NCI-H69 (cell line): ENCODE measurements around the gene BACH1.
"Not testable (repeated sequence)": the region's sequence is repeated elsewhere in the genome, so short reads cannot be mapped to it uniquely, and the experiment has no call there.

ENCODE experiments used
- DNase-seq: peaks from one replicate; lab custom pipeline; 2025; lab: John Stamatoyannopoulos, UW

BACH1 gene

GRCh38 chr21:29346771-29347170, 48.0 kb downstream of the BACH1 start:
- DNase-seq: no peak

DNA sequence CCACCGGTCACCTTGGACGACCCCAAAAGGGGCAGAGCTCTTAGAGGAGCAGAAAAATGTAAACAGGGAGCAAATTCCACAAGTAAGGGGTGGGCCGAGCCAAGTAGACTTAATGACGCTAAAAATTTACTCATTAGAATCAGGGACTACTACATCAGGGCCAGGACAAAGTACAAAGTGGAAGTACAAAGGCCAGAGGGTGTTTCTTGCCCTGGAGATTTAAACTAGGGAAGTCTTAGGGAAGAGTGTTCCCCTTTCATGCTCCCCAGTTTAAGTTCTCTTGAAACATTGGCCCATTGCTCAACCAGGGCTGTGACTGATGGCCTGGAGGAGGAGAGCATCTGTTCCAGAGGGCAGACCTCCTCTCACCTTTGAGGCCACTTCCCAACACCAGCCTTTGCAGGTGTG, 48.6 kb downstream of the BACH1 start:
- DNase-seq: no peak

DNA sequence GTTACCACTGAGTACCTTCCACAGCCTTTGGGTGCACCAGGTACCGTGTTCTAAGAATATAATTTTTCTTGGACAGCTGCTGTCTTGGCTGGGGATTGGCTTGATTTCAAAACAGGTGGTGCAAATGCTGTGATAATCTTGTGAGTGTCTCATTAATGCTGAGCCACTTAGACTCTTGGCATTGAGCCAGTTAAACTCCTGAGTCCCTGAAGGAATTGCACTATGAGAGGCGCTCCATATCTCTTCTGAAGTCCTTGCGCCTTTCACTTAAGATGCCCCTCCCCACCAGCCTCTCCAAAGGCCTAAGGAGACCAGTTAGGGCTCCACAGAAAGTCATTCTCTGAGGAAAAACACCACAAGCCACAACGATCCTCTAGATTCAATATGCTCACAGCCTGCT, 51.0 kb downstream of the BACH1 start:
- peak; percentile 81 for DNase-seq

- DNase-seq: no peak
Observed at GRCh38 chr21:29350246-29350779, 51.6 kb downstream of the BACH1 start.

GRCh38 chr21:29351691-29352090, 53.0 kb downstream of the BACH1 start:
- DNase-seq: no peak

DNA sequence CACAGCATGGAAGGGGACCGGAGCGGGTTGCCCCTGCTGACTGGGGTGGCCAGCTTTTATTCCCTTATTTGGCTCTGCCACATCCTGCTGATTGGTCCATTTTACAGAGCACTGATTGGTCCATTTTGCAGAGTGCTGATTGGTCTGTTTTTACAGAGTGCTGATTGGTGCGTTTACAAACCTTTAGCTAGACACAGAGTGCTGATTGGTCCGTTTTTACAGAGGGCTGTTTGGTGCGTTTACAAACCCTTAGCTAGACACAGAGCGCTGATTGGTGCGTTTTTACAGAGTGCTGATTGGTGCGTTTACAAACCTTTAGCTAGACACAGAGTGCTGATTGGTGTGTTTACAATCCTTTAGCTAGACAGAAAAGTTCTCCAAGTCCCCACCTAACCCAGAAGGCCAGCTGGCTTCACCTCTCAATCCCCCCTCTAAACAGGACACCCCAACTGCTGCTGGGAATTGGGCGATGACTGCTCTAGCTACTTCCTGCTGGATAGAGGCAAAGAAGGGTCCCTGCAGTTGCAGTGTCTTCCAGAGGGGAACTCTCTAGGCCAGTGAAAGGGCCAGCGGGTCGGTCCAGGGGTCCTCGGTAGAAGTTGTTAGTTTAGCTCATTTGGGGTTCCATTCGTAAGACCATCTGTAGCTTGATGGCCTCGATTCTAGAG, 56.5 kb downstream of the BACH1 start:
- not testable (repeated sequence) for DNase-seq

DNA sequence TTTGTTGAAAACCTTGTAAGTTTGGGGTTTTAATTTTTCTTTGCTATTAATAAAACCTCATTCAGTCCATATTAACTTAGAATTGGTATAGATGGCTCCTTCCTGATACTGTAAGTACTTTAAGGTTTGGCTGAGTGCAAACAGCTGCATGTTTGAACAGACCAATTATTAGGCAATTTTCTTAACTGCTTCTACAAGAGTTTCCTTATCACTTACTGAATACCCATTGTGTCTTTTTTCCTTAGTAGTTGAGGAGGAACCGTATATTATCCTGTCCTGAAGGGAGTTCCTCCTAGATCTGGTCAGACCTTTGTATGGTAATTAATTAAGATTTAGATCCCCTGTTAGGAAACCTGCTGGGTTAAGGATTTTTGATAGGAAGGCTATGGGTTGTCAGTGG, 57.6 kb downstream of the BACH1 start:
- DNase-seq: peak; percentile 50

GRCh38 chr21:29356810-29357209, 58.1 kb downstream of the BACH1 start:
- DNase-seq: peak; percentile 46

DNA sequence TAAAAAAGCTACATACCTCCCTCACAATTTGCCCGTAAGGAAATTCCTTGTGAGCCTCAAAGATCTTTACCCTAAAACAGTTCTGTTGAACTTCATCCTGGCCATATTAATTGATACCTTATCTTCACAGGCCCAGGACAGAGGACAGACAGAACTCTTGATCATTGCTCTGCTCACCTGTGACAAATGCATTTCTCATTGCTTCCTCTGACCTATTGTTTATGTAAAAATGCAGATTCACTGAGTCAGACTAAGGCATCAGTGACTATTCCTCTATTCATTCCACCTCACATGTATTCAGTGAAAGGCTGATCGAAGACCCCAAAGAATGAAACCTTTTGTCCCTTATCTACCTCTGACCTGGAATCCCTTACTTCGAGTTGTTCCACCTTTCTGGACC, 61.0 kb downstream of the BACH1 start:
- no peak for DNase-seq

DNA sequence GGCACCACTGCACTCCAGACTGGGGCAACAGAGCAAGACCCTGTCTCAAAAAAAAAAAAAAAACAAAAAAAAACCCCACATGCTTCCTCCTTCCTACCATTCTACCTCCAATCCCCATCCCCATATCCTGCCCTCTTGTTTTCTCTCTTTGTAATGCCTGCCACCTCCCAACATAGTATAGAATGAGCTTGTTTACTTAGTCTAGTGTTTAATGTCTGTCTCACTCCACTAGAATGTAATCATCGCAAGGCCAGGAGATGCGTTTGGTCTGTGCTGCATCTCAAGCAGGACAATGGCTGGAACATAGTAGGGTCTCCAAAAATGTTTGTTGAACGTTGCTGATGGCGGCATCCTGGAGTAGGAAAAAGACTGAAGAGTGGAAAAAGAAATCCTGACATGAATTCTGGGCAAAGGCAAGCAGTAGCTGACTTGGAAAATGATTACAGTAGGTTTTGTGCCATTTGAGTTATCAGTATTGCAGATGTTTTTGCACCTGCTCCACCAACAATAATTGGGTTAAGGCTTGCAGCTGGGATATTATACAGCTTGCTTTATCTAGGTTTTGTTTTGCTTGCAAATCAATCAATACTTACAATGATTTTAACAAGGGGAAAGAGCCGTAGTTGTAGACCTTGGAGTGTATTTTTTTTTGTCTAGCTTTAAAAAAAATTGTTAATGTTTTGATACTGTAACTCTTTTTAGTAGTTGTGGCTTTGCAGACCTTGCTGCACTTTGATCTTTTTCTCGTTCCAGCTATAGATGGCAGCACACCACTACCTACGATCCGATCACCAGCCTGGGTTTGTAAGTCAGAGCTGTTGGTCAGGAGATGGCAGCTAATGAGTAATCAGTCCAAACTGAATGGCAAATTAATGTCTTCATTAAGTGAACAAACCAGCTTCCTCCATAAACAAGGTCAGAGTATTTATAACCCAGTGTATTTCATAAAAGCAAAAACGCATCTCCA, 62.4 kb downstream of the BACH1 start:
- peak; percentile 29 for DNase-seq

DNA sequence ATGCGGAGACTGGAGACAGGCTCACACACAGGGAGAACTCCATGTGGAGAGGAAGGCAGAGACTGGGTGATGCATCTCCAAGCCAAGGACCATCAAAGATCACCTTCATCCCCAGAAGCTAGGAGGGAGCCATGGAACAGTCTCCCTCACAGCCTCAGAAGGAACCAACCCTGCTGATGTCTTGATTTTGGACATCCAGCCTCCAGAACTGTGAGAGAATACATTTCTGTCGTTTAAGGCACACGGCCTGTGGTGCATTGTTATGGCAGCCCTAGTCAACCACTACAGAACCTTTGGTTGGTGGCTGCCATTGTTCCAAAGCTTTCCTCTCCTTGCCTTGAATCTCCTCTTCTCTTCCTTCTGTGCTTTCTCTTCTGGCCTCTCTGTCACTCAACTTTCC, 64.0 kb downstream of the BACH1 start:
- no peak for DNase-seq

DNA sequence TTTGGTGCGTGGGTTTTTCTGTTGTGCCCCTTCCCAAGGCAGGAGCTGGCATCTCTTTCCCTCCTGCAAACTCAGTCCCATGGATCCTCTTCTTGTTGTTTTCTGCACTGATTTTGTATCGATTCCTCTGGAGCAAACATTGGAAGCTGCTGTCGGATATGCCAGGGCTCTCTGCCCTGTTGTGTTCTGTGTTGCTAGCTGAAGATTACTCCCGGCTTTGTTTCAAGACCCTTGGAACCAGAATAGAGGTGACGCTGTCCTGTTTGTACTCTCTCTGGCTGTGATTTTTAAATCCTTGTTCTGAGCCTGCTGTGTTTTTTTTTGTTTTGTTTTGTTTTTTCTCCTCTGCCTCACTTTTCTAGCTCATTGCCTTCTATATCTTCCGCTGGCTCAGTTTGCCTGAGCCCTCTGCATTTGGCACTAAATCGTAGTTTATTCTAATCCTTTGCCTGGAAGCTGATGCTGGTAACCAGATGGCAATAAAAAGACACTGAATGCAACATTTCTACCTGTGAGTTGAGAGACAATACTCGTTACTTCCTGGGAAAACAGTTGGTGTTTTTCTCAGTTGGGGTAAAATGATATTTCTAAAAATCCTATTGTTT, 67.0 kb downstream of the BACH1 start:
- DNase-seq: no peak

- DNase-seq: no peak
Observed at GRCh38 chr21:29366532-29366931, 67.8 kb downstream of the BACH1 start.

- DNase-seq: no peak
Observed at GRCh38 chr21:29367335-29367734, 68.6 kb downstream of the BACH1 start.

- no peak for DNase-seq
Observed at GRCh38 chr21:29368906-29369305, 70.2 kb downstream of the BACH1 start.

GRCh38 chr21:29371464-29371863, 72.7 kb downstream of the BACH1 start:
- DNase-seq: no peak

DNA sequence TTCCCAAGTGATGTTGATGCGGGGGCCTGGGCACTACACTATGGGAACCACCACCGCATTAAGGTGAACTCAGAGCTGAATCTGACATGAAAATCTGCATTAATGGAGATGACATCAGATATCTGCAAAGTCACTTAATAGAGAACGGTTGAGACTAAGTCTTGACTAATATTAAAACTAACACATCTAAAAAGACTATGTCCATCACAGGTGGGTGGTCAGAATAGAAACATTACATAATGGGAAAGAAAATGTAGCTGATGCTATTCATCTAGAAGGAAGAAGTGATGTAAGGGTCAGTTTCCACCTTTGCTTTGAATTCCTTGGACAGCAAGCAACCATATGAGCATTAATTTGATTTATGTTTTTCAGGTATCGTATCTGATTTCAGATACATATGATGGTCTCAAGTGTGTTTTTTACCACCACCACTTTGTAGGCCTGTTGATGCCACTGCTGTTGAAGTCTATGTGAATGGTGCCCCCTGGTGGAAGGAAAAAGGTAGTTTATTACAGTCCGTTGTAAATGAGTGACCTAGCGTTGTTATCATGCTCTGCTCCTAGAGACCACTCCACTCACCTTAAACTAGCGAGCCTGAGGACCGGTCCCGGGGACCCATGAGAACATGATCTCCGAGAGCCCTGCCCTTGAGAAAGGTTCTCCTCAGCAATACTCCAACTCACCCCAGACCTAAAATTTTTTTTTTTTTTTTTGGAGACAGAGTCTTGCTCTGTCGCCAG, 73.5 kb downstream of the BACH1 start:
- peak; percentile 87 for DNase-seq

DNA sequence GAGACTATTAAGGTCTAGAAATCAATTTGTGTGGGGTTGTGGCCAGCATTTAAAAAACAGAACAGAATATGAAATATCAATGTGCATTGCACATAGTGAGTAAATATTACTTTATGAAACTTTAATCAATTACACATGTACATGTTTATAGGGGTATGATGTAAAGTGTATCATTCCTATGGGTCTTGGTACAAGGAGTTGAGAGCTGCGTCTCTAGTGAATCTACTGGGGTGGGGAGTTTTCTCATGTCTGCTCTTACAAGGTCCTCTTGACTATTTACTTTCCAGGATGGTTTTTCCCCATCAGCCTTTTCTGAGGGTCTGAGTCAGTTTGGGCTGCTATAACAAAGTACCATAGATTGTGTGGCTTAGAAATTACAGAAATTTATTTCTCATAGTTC, 75.8 kb downstream of the BACH1 start:
- DNase-seq: no peak

GRCh38 chr21:29376556-29376955, 77.8 kb downstream of the BACH1 start:
- DNase-seq: peak; percentile 78

DNA sequence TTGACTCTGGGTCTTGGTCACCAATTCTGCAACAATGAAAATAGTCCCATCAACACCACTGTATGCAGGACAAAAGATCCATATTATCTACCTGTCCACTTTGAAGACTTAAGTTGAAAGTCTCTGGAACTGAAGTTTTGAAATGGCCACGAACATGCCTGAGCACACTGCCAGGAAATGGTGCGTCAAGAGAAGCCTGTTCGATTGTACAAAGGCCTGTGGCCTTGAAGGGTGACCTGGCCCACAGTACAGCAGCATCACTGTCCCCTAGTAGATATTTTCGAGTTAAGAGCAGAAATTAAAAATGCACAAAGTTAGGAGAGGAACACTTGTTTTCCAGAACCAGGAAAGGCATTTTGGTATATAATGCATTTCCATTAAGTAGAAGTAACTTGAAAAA, 78.5 kb downstream of the BACH1 start:
- no peak for DNase-seq

DNA sequence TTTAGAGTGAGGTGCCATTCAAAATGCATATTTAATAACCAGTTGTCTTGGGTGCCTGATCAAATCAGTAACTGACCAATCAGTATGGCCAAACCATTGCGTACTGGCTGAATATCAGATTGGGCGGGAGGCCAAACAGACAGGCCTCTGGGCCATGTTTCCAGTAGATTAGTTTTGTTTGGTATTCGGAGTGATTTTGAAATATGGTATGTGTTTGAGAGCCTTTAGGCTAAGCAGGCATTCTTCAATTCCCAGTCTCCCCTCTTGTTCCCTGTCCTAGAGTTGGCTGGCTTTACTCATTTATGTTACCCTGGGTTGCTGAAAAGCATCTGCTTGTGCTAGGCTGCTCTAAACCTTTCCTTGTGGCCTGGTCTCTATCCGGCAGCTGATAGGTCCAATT, 80.1 kb downstream of the BACH1 start:
- no peak for DNase-seq

- DNase-seq: no peak
Observed at GRCh38 chr21:29379517-29380054, 80.9 kb downstream of the BACH1 start.
